ENCODE measurements around the gene PHLDA3. TPM values are rescaled to one million over a fixed set of nuclear protein-coding genes. Genes with fewer than 3 reads are reported as not detected.

PHLDA3 gene
- total RNA-seq, 1 donor from 2014 or later = 87.5 TPM

GRCh38 chr1:201470581-201470980, 1.6 kb upstream of the PHLDA3 start:
- DNase-seq (ENCODE audit: low spot score in 2 of 2, unreplicated experiment in 2 of 2) = no peak
- Mint-ChIP-seq H3K27me3 (ENCODE audit: low read depth) (peaks cover 2% of the 10 kb centered on the region), H3K36me3 (no peaks in the 10 kb centered on the region), H3K9me3 (no peaks in the 10 kb centered on the region), H3K27ac (peak overlapping the region; percentile 92), H3K4me3 (peak overlapping the region; percentile 97), H3K4me1 (peaks cover 31% of the 10 kb centered on the region)
- no peak for TF ChIP-seq CTCF (IDR thresholded peaks at IDR 0.05; ENCODE audit: unreplicated experiment)

- Mint-ChIP-seq H3K9me3 (no peaks in the 10 kb centered on the region), H3K4me3 (peak overlapping the region; percentile 97), H3K4me1 (peaks cover 35% of the 10 kb centered on the region), H3K36me3 (peaks cover 7% of the 10 kb centered on the region), H3K27me3 (ENCODE audit: low read depth) (peaks cover 2% of the 10 kb centered on the region), H3K27ac (peak overlapping the region; percentile 92)
- no peak for TF ChIP-seq CTCF (IDR thresholded peaks at IDR 0.05; ENCODE audit: unreplicated experiment)
- DNase-seq (ENCODE audit: low spot score in 2 of 2, unreplicated experiment in 2 of 2) = no peak
Observed at GRCh38 chr1:201469645-201470074, 672 bp upstream of the PHLDA3 start.

- DNase-seq (ENCODE audit: low spot score in 2 of 2, unreplicated experiment in 2 of 2) = no peak
- Mint-ChIP-seq H3K4me1 (peaks cover 35% of the 10 kb centered on the region), H3K4me3 (peak overlapping the region; percentile 97), H3K27me3 (ENCODE audit: low read depth) (peaks cover 2% of the 10 kb centered on the region), H3K36me3 (peaks cover 13% of the 10 kb centered on the region), H3K9me3 (no peaks in the 10 kb centered on the region), H3K27ac (peak overlapping the region; percentile 97)
- no peak for TF ChIP-seq CTCF (IDR thresholded peaks at IDR 0.05; ENCODE audit: unreplicated experiment)
Observed at GRCh38 chr1:201468501-201468843, 516 bp downstream of the PHLDA3 start.

- peak overlapping the region; percentile 97 for H3K4me3 Mint-ChIP-seq
- H3K27ac Mint-ChIP-seq = peak overlapping the region; percentile 54
- no peak for TF ChIP-seq CTCF (IDR thresholded peaks at IDR 0.05; ENCODE audit: unreplicated experiment)
- H3K27me3 Mint-ChIP-seq (ENCODE audit: low read depth) = no peaks in the 10 kb centered on the region
- DNase-seq (ENCODE audit: low spot score in 2 of 2, unreplicated experiment in 2 of 2) = no peak
- no peaks in the 10 kb centered on the region for H3K9me3 Mint-ChIP-seq
- H3K36me3 Mint-ChIP-seq = peaks cover 13% of the 10 kb centered on the region
- peaks cover 42% of the 10 kb centered on the region for H3K4me1 Mint-ChIP-seq
Observed at GRCh38 chr1:201466492-201466891, 2.5 kb downstream of the PHLDA3 start.

GRCh38 chr1:201465698-201466290, 3.2 kb downstream of the PHLDA3 start:
- Mint-ChIP-seq H3K9me3 (no peaks in the 10 kb centered on the region), H3K27ac (peak overlapping the region; percentile 54), H3K36me3 (peaks cover 13% of the 10 kb centered on the region), H3K27me3 (ENCODE audit: low read depth) (no peaks in the 10 kb centered on the region), H3K4me1 (peaks cover 48% of the 10 kb centered on the region), H3K4me3 (peak overlapping the region; percentile 97)
- no peak for TF ChIP-seq CTCF (IDR thresholded peaks at IDR 0.05; ENCODE audit: unreplicated experiment)
- no peak for DNase-seq (ENCODE audit: low spot score in 2 of 2, unreplicated experiment in 2 of 2)
